Stimulated activated CD4-positive, alpha-beta T cell treated with anti-CD3 and anti-CD28 coated beads, Interleukin-4, amount 100 ng/mL, for 24 hours (primary cell): ENCODE results near the gene PPFIBP1.

Source experiments
- DNase-seq: peaks from one replicate; pipeline ENCODE4 v3.0.0-alpha.2; 2020

PPFIBP1 gene

GRCh38 chr12:27513155-27513824, 10.7 kb upstream of the PPFIBP1 start:
- DNase-seq, result no peak

- no peak for DNase-seq
Observed at GRCh38 chr12:27515671-27516070, 8.3 kb upstream of the PPFIBP1 start.

DNA sequence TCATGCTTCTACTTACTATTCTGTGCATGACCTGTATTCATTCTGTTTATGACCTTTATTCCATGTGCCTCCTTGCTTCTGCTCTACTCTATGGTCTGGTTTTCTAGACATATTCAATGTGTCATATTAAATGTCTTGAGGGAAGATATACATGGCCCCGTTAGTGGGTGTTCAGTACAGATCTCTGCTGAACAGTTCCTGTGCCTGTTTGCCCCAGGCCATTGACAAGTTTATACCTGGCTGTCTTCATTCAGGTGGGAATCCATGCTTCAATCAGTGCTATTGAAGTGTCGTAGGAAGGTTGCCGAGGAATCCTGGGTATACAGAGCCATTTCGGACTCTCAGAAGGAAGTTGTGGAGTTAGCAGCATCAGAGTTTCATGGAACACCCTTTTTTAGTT, 7.4 kb upstream of the PPFIBP1 start:
- DNase-seq, result no peak

GRCh38 chr12:27517546-27517945, 6.5 kb upstream of the PPFIBP1 start:
- DNase-seq, result no peak

GRCh38 chr12:27517961-27518665, 5.9 kb upstream of the PPFIBP1 start:
- DNase-seq, result no peak

GRCh38 chr12:27521066-27521465, 2.9 kb upstream of the PPFIBP1 start:
- DNase-seq, result no peak

GRCh38 chr12:27521981-27522380, 2.0 kb upstream of the PPFIBP1 start:
- DNase-seq, result no peak

- DNase-seq, result no peak
Observed at GRCh38 chr12:27523305-27523641, 733 bp upstream of the PPFIBP1 start.

DNA sequence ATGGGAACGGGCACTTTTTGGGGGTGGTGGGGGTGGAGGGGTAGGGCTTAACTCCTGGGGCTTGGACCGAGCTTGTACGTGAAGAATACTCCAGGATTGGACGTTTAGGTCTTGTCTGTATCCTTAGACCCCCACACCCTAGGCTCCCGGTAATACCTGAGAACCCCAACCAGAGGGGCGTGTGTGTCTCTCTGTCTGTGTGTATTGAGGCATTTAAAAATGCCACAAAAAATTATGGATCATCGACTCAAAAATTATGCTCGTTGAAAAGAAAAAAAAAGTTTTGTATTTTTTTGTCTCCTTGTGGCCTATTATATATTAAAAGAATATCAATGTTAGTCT, 459 bp downstream of the PPFIBP1 start:
- DNase-seq, result no peak

- DNase-seq, result no peak
Observed at GRCh38 chr12:27524839-27525753, 1.1 kb downstream of the PPFIBP1 start.

- no peak for DNase-seq
Observed at GRCh38 chr12:27527512-27527911, 3.5 kb downstream of the PPFIBP1 start.

DNA sequence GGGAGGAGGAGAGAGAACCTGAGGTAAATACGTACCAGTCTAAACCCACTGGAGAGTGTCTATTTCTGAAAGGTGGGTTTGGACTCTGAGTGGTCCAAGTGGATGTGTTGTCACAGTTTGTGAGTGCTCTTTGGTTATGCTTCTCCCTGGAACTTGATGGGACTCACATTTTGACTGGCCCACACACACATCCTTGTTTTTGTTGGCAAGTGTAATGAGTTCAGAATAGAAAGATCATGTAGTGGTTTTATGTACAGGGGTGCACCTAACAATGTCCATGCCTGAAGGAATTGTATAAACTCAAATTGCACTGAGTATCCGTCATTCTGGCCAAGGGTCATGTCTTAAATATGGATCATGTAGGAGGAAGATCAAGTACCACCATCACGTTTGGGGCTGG, 4.8 kb downstream of the PPFIBP1 start:
- no peak for DNase-seq

- DNase-seq, result no peak
Observed at GRCh38 chr12:27530157-27530922, 6.3 kb downstream of the PPFIBP1 start.

- DNase-seq, result no peak
Observed at GRCh38 chr12:27531896-27532295, 7.9 kb downstream of the PPFIBP1 start.

DNA sequence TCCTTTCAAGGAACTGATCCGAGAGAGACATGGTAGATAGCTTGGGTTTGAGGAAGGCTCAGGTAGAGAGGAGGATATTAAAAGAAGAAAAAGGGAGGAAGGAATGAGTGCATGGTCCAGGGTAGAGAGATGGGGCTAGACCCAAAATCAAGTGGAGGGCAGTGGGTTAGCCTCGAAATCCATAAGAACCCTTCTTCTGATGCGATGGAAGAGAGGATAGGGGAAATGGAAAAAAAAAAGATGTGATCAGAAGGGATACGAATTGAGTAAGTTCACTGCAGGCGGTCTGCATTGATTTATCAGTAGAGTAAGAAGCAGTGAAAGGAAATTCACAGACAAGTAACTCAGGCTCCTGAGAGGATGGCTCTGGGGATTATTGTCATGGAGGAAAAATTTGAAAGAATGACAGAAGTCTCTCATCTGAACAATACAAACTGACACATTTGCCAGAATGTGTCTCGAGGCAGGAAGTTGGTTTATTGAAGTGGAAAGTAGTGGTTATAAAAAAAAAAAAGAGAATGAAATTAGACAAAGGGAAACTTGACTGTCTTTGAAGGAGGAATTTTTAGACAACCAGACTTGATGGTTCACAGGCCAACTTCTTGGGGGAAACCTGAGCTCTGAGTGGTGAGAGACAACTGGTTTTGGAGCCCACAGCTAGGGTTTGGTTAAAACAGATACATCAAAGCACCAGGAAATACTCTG, 10.2 kb downstream of the PPFIBP1 start:
- DNase-seq, result peak; percentile 16

DNA sequence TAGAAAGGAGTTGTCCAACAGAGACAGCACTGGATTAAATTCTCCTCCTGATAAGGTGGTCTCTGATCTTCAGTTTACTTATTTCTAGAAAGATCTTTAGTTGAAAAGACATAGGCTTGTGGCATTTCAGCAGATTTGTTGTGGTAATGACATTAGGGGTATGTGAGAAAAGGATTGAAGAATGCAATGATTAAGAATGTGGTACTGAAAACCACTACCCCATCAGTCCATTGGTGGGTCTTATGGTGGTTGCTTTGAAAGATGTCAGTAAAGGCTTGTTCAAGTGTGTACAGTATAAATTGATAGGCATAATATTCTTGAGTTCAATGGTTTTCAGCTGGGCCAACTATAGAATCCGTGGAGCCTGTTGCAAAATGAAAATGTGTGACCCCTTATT, 10.8 kb downstream of the PPFIBP1 start:
- no peak for DNase-seq

GRCh38 chr12:27535318-27535717, 11.3 kb downstream of the PPFIBP1 start:
- DNase-seq, result no peak

GRCh38 chr12:27537855-27538675, 14.1 kb downstream of the PPFIBP1 start:
- no peak for DNase-seq

DNA sequence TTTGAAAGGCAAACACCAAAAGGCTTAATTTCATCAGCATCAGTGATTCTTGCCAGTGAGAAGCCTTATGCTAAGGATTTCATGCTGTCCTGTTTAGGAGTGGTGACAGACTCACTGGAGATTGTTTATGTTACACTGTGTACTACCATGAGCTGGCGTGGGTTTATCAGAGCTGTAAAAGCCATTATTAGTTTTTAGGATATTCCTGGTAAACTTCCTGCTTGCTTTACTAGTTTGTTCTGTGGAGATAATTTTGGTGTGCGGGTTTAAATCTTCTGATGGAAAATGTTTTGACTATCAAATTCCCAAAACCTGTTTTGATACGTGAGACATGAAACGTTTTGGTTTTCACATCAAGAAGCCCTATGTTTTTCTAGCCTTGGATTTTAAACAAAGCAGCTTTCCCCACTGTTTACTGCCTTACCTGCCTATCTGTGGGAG, 15.2 kb downstream of the PPFIBP1 start:
- DNase-seq, result no peak

DNA sequence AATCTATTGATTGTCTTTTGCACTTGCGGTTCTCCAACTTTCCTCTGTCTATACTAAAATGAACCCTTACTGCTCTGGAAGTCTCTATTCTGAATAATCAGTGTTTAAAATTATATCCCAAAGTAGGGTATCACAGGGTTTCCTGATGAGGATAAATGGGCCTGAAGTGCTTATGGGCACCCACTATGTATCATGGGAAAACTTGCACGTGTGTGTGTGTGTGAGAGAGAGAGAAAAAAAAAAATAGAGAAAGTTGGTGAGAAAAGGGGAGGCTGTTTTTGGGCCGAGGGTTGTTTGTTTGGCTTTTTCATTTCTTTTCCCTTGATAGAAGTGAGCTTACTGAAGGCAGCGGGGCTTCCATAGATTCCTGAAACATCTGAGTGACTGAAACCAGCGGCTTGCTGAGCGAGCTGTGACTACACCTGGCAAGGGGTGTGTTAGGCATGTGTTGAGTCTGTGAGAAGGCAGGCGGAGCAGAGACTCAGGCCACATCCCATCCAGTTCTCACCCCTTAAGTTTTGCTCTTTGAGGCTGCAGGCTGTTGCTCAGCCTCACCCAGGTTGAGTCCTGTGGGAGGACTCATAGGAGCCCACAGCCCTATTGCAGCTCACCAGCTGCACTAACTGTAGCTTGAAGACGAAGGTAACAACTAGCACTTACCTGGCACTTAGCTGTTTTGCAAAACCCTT, 17.2 kb downstream of the PPFIBP1 start:
- DNase-seq, result no peak

- DNase-seq, result no peak
Observed at GRCh38 chr12:27542628-27543027, 18.6 kb downstream of the PPFIBP1 start.
